Measurements from ENCODE around the gene PKP4.
"Not testable (repeated sequence)": the region's sequence is repeated elsewhere in the genome, so short reads cannot be mapped to it uniquely, and the experiment has no call there.

PKP4 gene

DNA sequence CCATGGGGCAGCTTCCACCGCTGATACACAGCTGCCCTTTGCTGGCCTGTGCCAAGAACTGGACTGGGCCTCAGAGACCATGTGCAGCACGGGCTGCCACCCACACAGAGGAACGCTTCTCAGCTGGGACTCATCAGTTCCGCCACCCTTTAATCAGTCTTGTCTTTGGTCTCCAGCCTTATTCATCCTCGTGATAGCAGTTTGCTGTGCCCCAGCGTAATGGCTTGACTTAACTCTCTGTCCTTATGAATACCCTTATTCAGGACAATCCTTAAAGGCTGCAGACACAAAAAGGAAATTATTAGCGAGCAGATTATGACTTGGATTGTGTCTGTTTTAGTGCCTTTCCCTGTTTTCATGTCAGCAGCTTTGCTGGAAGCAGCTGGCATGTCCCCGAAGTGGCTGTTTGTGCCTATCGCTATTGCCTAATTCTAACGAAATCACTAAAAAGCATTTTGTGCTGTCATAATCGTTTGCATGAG, 229.5 kb downstream of the PKP4 start:
- H3K27ac ChIP-seq = no peak overlapping the region
- no peaks in the 10 kb centered on the region for H3K9me3 ChIP-seq (ENCODE audit: low read depth, low read length)
- no peak for TF ChIP-seq EZH2 (IDR thresholded peaks at IDR 0.05)
- no peak for TF ChIP-seq FOXP2 (optimal IDR thresholded peaks at IDR 0.05; ENCODE audit: control extremely low read depth, extremely low read length, insufficient read depth)
- no peak for TF ChIP-seq POLR2AphosphoS5 (IDR thresholded peaks at IDR 0.05; ENCODE audit: borderline replicate concordance, low read depth, low read length)
- DNase-seq (ENCODE audit: low read depth, low spot score) = no peak
- no peaks in the 10 kb centered on the region for H3K36me3 ChIP-seq (ENCODE audit: insufficient read depth, low read length)
- no peak overlapping the region for H3K4me3 ChIP-seq
- no peak overlapping the region for H3K9ac ChIP-seq (ENCODE audit: insufficient read length)

- Histone ChIP-seq H3K9me3 (ENCODE audit: low read depth, low read length) (no peaks in the 10 kb centered on the region), H3K36me3 (ENCODE audit: insufficient read depth, low read length) (no peaks in the 10 kb centered on the region), H3K27ac (no peak overlapping the region), H3K4me3 (no peak overlapping the region), H3K9ac (ENCODE audit: insufficient read length) (no peak overlapping the region)
- DNase-seq (ENCODE audit: low read depth, low spot score) = no peak
- TF ChIP-seq FOXP2 (optimal IDR thresholded peaks at IDR 0.05; ENCODE audit: control extremely low read depth, extremely low read length, insufficient read depth) = no peak
- no peak for TF ChIP-seq POLR2AphosphoS5 (IDR thresholded peaks at IDR 0.05; ENCODE audit: borderline replicate concordance, low read depth, low read length)
- TF ChIP-seq EZH2 (IDR thresholded peaks at IDR 0.05) = no peak
Observed at GRCh38 chr2:158687315-158687714, 230.6 kb downstream of the PKP4 start.

DNA sequence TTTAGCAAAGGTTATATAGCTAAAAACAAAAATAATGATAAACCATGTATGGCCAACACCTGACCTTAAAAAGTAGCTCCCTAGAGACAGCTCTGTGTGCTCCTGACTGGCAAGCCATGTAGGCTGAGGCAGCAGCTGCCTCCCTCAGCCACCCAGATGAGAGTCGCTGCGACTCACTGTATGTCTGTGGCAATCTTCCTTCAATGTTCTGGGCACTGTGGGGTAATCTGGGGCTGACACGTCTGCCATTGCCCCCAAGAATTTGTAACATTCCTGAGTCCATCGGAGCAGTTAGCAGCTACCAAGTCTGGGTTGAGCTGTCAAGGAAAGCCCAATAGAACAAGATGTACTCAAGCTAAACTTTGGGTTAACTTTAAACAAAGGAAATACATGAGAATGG, 232.0 kb downstream of the PKP4 start:
- no peaks in the 10 kb centered on the region for H3K36me3 ChIP-seq (ENCODE audit: insufficient read depth, low read length)
- no peaks in the 10 kb centered on the region for H3K9me3 ChIP-seq (ENCODE audit: low read depth, low read length)
- H3K27ac ChIP-seq = no peak overlapping the region
- H3K9ac ChIP-seq (ENCODE audit: insufficient read length) = no peak overlapping the region
- no peak for DNase-seq (ENCODE audit: low read depth, low spot score)
- no peak overlapping the region for H3K4me3 ChIP-seq
- TF ChIP-seq FOXP2 (optimal IDR thresholded peaks at IDR 0.05; ENCODE audit: control extremely low read depth, extremely low read length, insufficient read depth) = no peak
- TF ChIP-seq POLR2AphosphoS5 (IDR thresholded peaks at IDR 0.05; ENCODE audit: borderline replicate concordance, low read depth, low read length) = no peak
- no peak for TF ChIP-seq EZH2 (IDR thresholded peaks at IDR 0.05)

DNA sequence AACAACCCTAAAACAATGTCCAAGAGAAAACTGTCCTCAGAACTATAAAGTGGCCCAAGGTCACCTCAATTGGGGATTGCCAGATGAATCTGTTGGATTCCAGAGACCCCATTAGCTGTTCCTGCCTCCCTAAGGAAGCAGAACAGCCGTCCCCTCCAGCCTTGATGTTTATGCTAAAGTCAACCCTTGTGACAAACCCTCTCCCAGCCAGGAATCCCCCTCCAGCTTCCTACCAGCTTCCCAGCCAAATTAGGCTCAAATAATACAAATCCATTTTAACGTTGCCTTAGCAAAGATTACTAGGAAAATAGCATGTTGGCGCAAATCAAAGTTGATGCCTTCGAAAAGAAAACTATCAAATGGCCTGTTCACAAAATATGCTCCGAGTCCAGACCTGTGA, 232.6 kb downstream of the PKP4 start:
- Histone ChIP-seq H3K27ac (no peak overlapping the region), H3K4me3 (no peak overlapping the region), H3K36me3 (ENCODE audit: insufficient read depth, low read length) (no peaks in the 10 kb centered on the region), H3K9me3 (ENCODE audit: low read depth, low read length) (no peaks in the 10 kb centered on the region), H3K9ac (ENCODE audit: insufficient read length) (no peak overlapping the region)
- TF ChIP-seq FOXP2 (optimal IDR thresholded peaks at IDR 0.05; ENCODE audit: control extremely low read depth, extremely low read length, insufficient read depth) (no peak), POLR2AphosphoS5 (IDR thresholded peaks at IDR 0.05; ENCODE audit: borderline replicate concordance, low read depth, low read length) (no peak), EZH2 (IDR thresholded peaks at IDR 0.05) (no peak)
- no peak for DNase-seq (ENCODE audit: low read depth, low spot score)

GRCh38 chr2:158690823-158691222, 234.1 kb downstream of the PKP4 start:
- Histone ChIP-seq H3K4me3 (no peak overlapping the region), H3K27ac (no peak overlapping the region), H3K9me3 (ENCODE audit: low read depth, low read length) (no peaks in the 10 kb centered on the region), H3K36me3 (ENCODE audit: insufficient read depth, low read length) (no peaks in the 10 kb centered on the region), H3K9ac (ENCODE audit: insufficient read length) (no peak overlapping the region)
- TF ChIP-seq EZH2 (IDR thresholded peaks at IDR 0.05) (no peak), POLR2AphosphoS5 (IDR thresholded peaks at IDR 0.05; ENCODE audit: borderline replicate concordance, low read depth, low read length) (no peak), FOXP2 (optimal IDR thresholded peaks at IDR 0.05; ENCODE audit: control extremely low read depth, extremely low read length, insufficient read depth) (no peak)
- no peak for DNase-seq (ENCODE audit: low read depth, low spot score)

GRCh38 chr2:158691619-158692018, 234.9 kb downstream of the PKP4 start:
- DNase-seq (ENCODE audit: low read depth, low spot score) = no peak
- Histone ChIP-seq H3K9me3 (ENCODE audit: low read depth, low read length) (no peaks in the 10 kb centered on the region), H3K9ac (ENCODE audit: insufficient read length) (no peak overlapping the region), H3K27ac (no peak overlapping the region), H3K36me3 (ENCODE audit: insufficient read depth, low read length) (no peaks in the 10 kb centered on the region), H3K4me3 (no peak overlapping the region)
- TF ChIP-seq POLR2AphosphoS5 (IDR thresholded peaks at IDR 0.05; ENCODE audit: borderline replicate concordance, low read depth, low read length) (no peak), EZH2 (IDR thresholded peaks at IDR 0.05) (no peak), FOXP2 (optimal IDR thresholded peaks at IDR 0.05; ENCODE audit: control extremely low read depth, extremely low read length, insufficient read depth) (no peak)

DNA sequence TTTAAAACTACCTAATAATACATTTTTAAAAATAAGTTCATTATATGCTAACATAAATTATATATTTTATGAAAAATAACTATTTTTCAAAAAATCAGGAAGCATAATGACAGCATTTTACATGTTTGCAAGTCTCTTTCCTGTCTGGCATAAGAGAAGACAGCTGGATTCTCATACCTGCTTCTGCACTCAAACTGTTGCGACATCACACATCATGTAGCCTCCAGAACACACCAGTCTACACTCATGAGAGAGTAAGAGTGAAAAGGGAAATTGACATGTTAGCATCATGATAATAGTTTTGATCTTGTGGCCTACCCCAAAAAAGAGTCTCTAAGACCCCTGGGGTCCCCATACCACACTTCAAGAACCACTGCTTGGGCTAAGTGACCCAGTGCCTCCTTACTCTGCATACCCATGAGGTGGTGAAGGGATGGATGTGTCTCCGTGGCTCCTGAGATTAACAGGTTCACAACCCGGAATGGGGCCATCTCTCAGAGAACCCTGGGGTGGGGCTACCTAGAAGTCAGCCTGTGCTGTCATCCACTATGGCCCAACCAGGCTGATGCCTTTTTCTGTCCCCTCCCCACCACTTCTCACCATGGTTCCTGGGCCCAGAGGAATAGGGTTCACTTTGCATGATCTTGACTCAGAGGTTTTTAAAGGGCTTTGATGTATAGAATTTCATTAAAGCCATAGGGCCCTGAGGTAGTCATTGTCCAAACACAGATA, 235.8 kb downstream of the PKP4 start:
- H3K4me3 ChIP-seq = no peak overlapping the region
- H3K36me3 ChIP-seq (ENCODE audit: insufficient read depth, low read length) = no peaks in the 10 kb centered on the region
- no peak overlapping the region for H3K9ac ChIP-seq (ENCODE audit: insufficient read length)
- TF ChIP-seq FOXP2 (optimal IDR thresholded peaks at IDR 0.05; ENCODE audit: control extremely low read depth, extremely low read length, insufficient read depth) (no peak), POLR2AphosphoS5 (IDR thresholded peaks at IDR 0.05; ENCODE audit: borderline replicate concordance, low read depth, low read length) (no peak)
- no peak overlapping the region for H3K27ac ChIP-seq
- H3K9me3 ChIP-seq (ENCODE audit: low read depth, low read length) = no peaks in the 10 kb centered on the region
- no peak for DNase-seq (ENCODE audit: low read depth, low spot score)

GRCh38 chr2:158693476-158693875, 236.7 kb downstream of the PKP4 start:
- no peaks in the 10 kb centered on the region for H3K36me3 ChIP-seq (ENCODE audit: insufficient read depth, low read length)
- H3K27ac ChIP-seq = no peak overlapping the region
- no peak overlapping the region for H3K9ac ChIP-seq (ENCODE audit: insufficient read length)
- no peaks in the 10 kb centered on the region for H3K9me3 ChIP-seq (ENCODE audit: low read depth, low read length)
- no peak for DNase-seq (ENCODE audit: low read depth, low spot score)
- TF ChIP-seq EZH2 (IDR thresholded peaks at IDR 0.05) = no peak
- TF ChIP-seq FOXP2 (optimal IDR thresholded peaks at IDR 0.05; ENCODE audit: control extremely low read depth, extremely low read length, insufficient read depth) = no peak
- TF ChIP-seq POLR2AphosphoS5 (IDR thresholded peaks at IDR 0.05; ENCODE audit: borderline replicate concordance, low read depth, low read length) = no peak
- H3K4me3 ChIP-seq = no peak overlapping the region

DNA sequence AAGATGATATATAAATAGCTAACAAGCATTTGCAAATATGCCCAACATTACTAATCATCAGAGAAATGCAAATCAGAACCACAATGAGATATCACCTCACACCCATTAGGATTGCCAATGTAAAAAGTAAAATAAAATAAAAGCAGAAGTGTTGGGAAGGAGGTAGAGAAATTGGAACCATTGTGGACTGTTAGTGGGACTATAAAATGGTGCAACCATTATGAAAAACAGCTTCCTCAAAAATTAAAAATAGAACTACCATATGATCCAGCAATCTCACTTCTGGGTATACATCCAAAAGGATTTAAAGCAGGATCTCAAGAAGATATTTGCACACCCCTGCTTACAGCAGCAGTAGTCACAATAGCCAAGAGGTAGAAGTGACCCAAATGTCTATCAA, 238.6 kb downstream of the PKP4 start:
- no peaks in the 10 kb centered on the region for H3K36me3 ChIP-seq (ENCODE audit: insufficient read depth, low read length)
- no peak overlapping the region for H3K9ac ChIP-seq (ENCODE audit: insufficient read length)
- no peak for DNase-seq (ENCODE audit: low read depth, low spot score)
- H3K27ac ChIP-seq = no peak overlapping the region
- H3K4me3 ChIP-seq = no peak overlapping the region
- no peaks in the 10 kb centered on the region for H3K9me3 ChIP-seq (ENCODE audit: low read depth, low read length)
- TF ChIP-seq FOXP2 (optimal IDR thresholded peaks at IDR 0.05; ENCODE audit: control extremely low read depth, extremely low read length, insufficient read depth) (no peak), EZH2 (IDR thresholded peaks at IDR 0.05) (no peak), POLR2AphosphoS5 (IDR thresholded peaks at IDR 0.05; ENCODE audit: borderline replicate concordance, low read depth, low read length) (no peak)

DNA sequence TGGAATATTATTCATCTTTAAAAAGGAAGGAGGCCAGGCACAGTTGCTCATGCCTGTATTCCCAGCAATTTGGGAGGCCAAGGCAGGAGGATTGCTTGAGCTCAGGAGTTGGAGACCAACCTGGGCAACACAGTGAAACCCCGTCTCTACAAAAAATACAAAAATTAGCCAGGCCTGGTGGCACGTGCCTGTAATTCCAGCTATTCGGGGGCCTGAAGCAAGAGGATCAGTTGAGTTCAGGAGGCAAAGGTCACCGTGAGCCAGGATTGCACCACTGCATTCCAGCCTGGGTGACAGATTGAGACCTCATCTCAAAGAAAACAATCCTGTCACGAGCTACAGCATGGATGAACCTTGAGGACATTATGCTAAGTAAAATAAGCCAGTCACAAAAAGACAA, 239.0 kb downstream of the PKP4 start:
- not testable (repeated sequence) for H3K9ac ChIP-seq (ENCODE audit: insufficient read length); H3K4me3 ChIP-seq; H3K27ac ChIP-seq; DNase-seq (ENCODE audit: low read depth, low spot score); H3K9me3 ChIP-seq (ENCODE audit: low read depth, low read length); H3K36me3 ChIP-seq (ENCODE audit: insufficient read depth, low read length)
